IPS DF 6.9 (cell line): ENCODE results near the gene FHIP2A.
"Not testable (repeated sequence)": the region's sequence is repeated elsewhere in the genome, so short reads cannot be mapped to it uniquely, and the experiment has no call there.

Source experiments
- DNase-seq: peaks from one replicate; pipeline ENCODE4 v3.0.0-alpha.2; 2013; ENCODE audit warnings: low read depth, low spot score
- H3K27ac ChIP-seq: one replicate; pipeline ENCODE4 v1.5.1; 2013; ENCODE audit warnings: low read length, control low read depth
- H3K27me3 ChIP-seq: 2 replicates; pipeline ENCODE4 v1.6.1; 2013; ENCODE audit warnings: mild to moderate bottlenecking, low read length; ENCODE audit not compliant: control insufficient read depth, insufficient read depth
- H3K36me3 ChIP-seq: 2 replicates; pipeline ENCODE4 v1.6.1; 2013; ENCODE audit warnings: low read length; ENCODE audit not compliant: control insufficient read depth, insufficient read depth
- H3K4me1 ChIP-seq: 2 replicates; pipeline ENCODE4 v1.6.1; 2013; ENCODE audit warnings: low read length; ENCODE audit not compliant: control insufficient read depth, insufficient read depth
- H3K4me3 ChIP-seq: 2 replicates; pipeline ENCODE4 v1.5.1; 2013; ENCODE audit warnings: mild to moderate bottlenecking, low read length
- H3K9me3 ChIP-seq: 2 replicates; pipeline ENCODE4 v1.6.1; 2013; ENCODE audit warnings: low read length, inconsistent platforms; ENCODE audit not compliant: control insufficient read depth, insufficient read depth
- WGBS: extraction: QIAGEN DNeasy Blood & Tissue Kit; methylation state at CpG from one replicate; pipeline ENCODE4 v1.1.7; 2013; ENCODE audit warnings: mixed read lengths, missing lambda C conversion rate; ENCODE audit not compliant: insufficient read length, insufficient coverage; 5-methylcytosine and 5-hydroxymethylcytosine counted together

FHIP2A gene

GRCh38 chr10:114821293-114821914, at the start of gene FHIP2A:
Gene FHIP2A (plus strand): TSS chr10:114821780. CDS start chr10:114822079, 299 bp downstream.
- Histone ChIP-seq H3K4me1 (no peaks in the 10 kb centered on the region), H3K4me3 (peak within 1 kb of the TSS; percentile 99), H3K36me3 (no peaks in the 10 kb centered on the region), H3K9me3 (no peaks in the 10 kb centered on the region), H3K27me3 (no peaks in the 10 kb centered on the region), H3K27ac (no peak within 1 kb of the TSS)
- WGBS = no CpG with 5 or more reads among the region's 59 CpGs
- no peak for DNase-seq

GRCh38 chr10:114772496-114773196, 48.9 kb upstream of the FHIP2A start:
- no peaks in the 10 kb centered on the region for H3K36me3 ChIP-seq
- H3K4me1 ChIP-seq = no peaks in the 10 kb centered on the region; the same call in 1 of the 2 replicates
- H3K27me3 ChIP-seq = no peaks in the 10 kb centered on the region
- WGBS = no CpG with 5 or more reads among the region's 1 CpG
- no peak for DNase-seq
- no peak overlapping the region for H3K27ac ChIP-seq
- H3K9me3 ChIP-seq = no peaks in the 10 kb centered on the region
- no peak overlapping the region for H3K4me3 ChIP-seq

- no peak for DNase-seq
- WGBS = no CpG with 5 or more reads among the region's 3 CpGs
- no peak overlapping the region for H3K27ac ChIP-seq
- H3K4me3 ChIP-seq = no peak overlapping the region
- no peaks in the 10 kb centered on the region; the same call in 1 of the 2 replicates for H3K4me1 ChIP-seq
- no peaks in the 10 kb centered on the region for H3K36me3 ChIP-seq
- no peaks in the 10 kb centered on the region for H3K9me3 ChIP-seq
- H3K27me3 ChIP-seq = no peaks in the 10 kb centered on the region
Measured at GRCh38 chr10:114773197-114773532, 48.4 kb upstream of the FHIP2A start.

GRCh38 chr10:114775082-114775481, 46.5 kb upstream of the FHIP2A start:
- H3K4me3 ChIP-seq, H3K27me3 ChIP-seq, H3K4me1 ChIP-seq, DNase-seq, H3K36me3 ChIP-seq, H3K9me3 ChIP-seq, H3K27ac ChIP-seq: not testable (repeated sequence)
- WGBS = no CpG with 5 or more reads among the region's 3 CpGs

GRCh38 chr10:114777415-114777814, 44.2 kb upstream of the FHIP2A start:
- Histone ChIP-seq H3K36me3 (no peaks in the 10 kb centered on the region), H3K4me1 (no peaks in the 10 kb centered on the region; the same call in 1 of the 2 replicates), H3K9me3 (no peaks in the 10 kb centered on the region), H3K27me3 (no peaks in the 10 kb centered on the region), H3K4me3 (no peak overlapping the region), H3K27ac (no peak overlapping the region)
- DNase-seq = no peak
- WGBS = no CpG with 5 or more reads among the region's 1 CpG

GRCh38 chr10:114779803-114780576, 41.6 kb upstream of the FHIP2A start:
- WGBS = no CpG with 5 or more reads among the region's 3 CpGs
- no peak for DNase-seq
- no peak overlapping the region for H3K27ac ChIP-seq
- no peak overlapping the region for H3K4me3 ChIP-seq
- no peaks in the 10 kb centered on the region for H3K4me1 ChIP-seq
- no peaks in the 10 kb centered on the region for H3K27me3 ChIP-seq
- no peaks in the 10 kb centered on the region for H3K9me3 ChIP-seq
- no peaks in the 10 kb centered on the region for H3K36me3 ChIP-seq

- Histone ChIP-seq H3K36me3 (no peaks in the 10 kb centered on the region), H3K4me1 (no peaks in the 10 kb centered on the region), H3K9me3 (no peaks in the 10 kb centered on the region), H3K27me3 (no peaks in the 10 kb centered on the region), H3K4me3 (no peak overlapping the region), H3K27ac (no peak overlapping the region)
- no CpG with 5 or more reads among the region's 2 CpGs for WGBS
- no peak for DNase-seq
Measured at GRCh38 chr10:114780577-114781184, 40.9 kb upstream of the FHIP2A start.

- H3K4me3 ChIP-seq = no peak overlapping the region
- no peaks in the 10 kb centered on the region for H3K9me3 ChIP-seq
- H3K36me3 ChIP-seq = no peaks in the 10 kb centered on the region
- WGBS = 100% methylated on average over 1 of the region's 7 CpGs
- no peaks in the 10 kb centered on the region for H3K27me3 ChIP-seq
- H3K27ac ChIP-seq = no peak overlapping the region
- no peak for DNase-seq
- no peaks in the 10 kb centered on the region for H3K4me1 ChIP-seq
Measured at GRCh38 chr10:114782666-114783065, 38.9 kb upstream of the FHIP2A start.

- no peak for DNase-seq
- Histone ChIP-seq H3K27me3 (no peaks in the 10 kb centered on the region), H3K36me3 (no peaks in the 10 kb centered on the region), H3K27ac (no peak overlapping the region), H3K4me1 (no peaks in the 10 kb centered on the region), H3K9me3 (no peaks in the 10 kb centered on the region), H3K4me3 (no peak overlapping the region)
- WGBS = no CpG with 5 or more reads among the region's 7 CpGs
Measured at GRCh38 chr10:114783686-114784085, 37.9 kb upstream of the FHIP2A start.

GRCh38 chr10:114786492-114786891, 35.1 kb upstream of the FHIP2A start:
- H3K4me3 ChIP-seq, H3K4me1 ChIP-seq, H3K9me3 ChIP-seq, H3K27ac ChIP-seq, H3K36me3 ChIP-seq, DNase-seq, H3K27me3 ChIP-seq: not testable (repeated sequence)
- WGBS = no CpG with 5 or more reads among the region's 9 CpGs
